Activated naive CD8-positive, alpha-beta T cell (primary cell): ENCODE results near the gene KLF16.
A peak's percentile ranks its signal among the peaks of the same experiment; 100 is the strongest.

Experiments used
- H3K27ac Mint-ChIP-seq: one replicate; pipeline ENCODE4 v1.8.0; 2021; ENCODE audit warnings: mixed read lengths
- H3K27me3 Mint-ChIP-seq: one replicate; pipeline ENCODE4 v1.8.0; 2021; ENCODE audit warnings: mixed read lengths
- H3K36me3 Mint-ChIP-seq: one replicate; pipeline ENCODE4 v1.8.0; 2021; ENCODE audit warnings: mixed read lengths
- H3K4me1 Mint-ChIP-seq: one replicate; pipeline ENCODE4 v1.8.0; 2021; ENCODE audit warnings: low read depth, mixed read lengths
- H3K4me3 Mint-ChIP-seq: one replicate; pipeline ENCODE4 v1.8.0; 2021; ENCODE audit warnings: mild to moderate bottlenecking, mixed read lengths
- H3K9me3 Mint-ChIP-seq: one replicate; pipeline ENCODE4 v1.8.0; 2021; ENCODE audit warnings: low read depth, mixed read lengths

KLF16 gene

DNA sequence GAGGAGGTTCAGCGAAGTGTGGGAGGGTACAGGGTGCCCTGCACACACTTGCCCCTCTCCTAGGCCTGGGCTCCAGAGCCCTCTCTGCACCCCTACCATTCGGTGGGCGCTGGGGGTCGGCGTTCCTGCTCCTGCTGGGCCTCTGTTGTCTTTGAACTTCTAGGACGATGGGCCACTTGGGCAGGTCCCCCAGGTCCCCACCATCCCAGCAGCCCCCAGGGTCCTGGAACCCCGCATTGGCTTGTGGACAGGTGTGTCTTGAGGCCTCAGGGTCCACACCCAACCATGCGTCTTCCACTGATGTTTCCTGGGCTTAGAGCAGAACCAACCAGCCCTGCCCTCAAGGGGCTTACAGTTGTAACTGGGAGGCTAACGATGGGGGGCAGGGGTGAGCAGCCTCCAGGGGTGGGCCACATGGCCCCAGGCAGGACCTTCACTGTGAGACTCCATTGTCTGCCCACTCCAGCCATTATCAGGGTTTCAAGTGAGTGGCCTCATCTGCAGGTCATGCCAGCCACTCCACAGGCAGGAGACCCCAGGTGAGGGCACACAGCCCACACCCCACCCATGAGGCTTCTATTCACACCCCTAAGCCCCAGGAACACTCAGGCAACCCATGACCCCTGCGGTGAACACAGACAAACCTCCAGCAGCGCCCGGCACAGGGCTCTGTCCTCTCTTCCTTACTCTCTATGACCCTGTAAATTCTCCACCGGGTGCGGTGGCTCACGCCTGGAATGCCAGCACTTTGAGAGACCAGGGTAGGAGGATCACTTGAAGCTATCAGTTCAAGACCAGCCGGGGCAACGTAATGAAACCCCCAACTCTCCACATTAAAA, 2.0 kb upstream of the KLF16 start:
- peaks cover 18% of the 10 kb centered on the region for H3K4me1 Mint-ChIP-seq
- no peaks in the 10 kb centered on the region for H3K27me3 Mint-ChIP-seq
- H3K4me3 Mint-ChIP-seq, result peak overlapping the region; percentile 77
- peak overlapping the region; percentile 54 for H3K27ac Mint-ChIP-seq
- no peaks in the 10 kb centered on the region for H3K36me3 Mint-ChIP-seq
- H3K9me3 Mint-ChIP-seq, result no peaks in the 10 kb centered on the region

DNA sequence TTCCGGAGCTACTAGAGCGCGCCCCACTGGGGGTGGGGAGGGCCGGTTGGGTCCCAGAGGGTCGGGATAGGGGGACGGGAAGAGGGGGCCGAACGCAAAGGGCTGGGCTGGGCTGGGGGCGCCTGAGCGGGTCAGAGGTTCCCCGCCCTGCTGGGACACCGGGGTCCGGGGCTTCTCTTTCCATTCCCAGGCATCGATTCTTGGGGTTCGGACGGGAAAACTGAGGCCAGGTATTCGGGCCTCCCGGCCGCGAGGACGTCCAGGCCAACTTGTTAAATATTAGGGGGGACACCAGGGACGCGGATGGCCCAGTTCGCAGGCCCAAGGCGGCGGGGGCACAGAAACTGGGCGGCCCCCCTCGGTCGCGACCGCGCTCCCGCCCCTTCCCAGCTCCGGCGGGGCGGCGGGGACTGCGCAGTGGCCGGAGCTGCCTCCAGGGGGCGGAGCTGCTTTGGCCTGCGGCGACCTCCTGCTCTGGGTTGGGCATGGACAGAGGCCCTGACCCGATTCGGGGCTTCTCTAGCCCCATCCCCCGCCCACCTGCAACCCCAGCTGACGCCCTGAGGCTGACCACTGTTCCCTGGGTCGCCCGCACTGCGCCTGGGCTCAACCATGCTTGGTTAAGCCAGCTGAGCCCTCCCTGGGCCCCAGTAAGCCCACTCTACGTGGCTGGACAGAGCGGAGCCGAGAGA, 1.2 kb upstream of the KLF16 start:
- H3K9me3 Mint-ChIP-seq, result no peaks in the 10 kb centered on the region
- H3K4me1 Mint-ChIP-seq, result peaks cover 16% of the 10 kb centered on the region
- H3K27ac Mint-ChIP-seq, result peak overlapping the region; percentile 85
- peak overlapping the region; percentile 78 for H3K4me3 Mint-ChIP-seq
- no peaks in the 10 kb centered on the region for H3K36me3 Mint-ChIP-seq
- H3K27me3 Mint-ChIP-seq, result no peaks in the 10 kb centered on the region

DNA sequence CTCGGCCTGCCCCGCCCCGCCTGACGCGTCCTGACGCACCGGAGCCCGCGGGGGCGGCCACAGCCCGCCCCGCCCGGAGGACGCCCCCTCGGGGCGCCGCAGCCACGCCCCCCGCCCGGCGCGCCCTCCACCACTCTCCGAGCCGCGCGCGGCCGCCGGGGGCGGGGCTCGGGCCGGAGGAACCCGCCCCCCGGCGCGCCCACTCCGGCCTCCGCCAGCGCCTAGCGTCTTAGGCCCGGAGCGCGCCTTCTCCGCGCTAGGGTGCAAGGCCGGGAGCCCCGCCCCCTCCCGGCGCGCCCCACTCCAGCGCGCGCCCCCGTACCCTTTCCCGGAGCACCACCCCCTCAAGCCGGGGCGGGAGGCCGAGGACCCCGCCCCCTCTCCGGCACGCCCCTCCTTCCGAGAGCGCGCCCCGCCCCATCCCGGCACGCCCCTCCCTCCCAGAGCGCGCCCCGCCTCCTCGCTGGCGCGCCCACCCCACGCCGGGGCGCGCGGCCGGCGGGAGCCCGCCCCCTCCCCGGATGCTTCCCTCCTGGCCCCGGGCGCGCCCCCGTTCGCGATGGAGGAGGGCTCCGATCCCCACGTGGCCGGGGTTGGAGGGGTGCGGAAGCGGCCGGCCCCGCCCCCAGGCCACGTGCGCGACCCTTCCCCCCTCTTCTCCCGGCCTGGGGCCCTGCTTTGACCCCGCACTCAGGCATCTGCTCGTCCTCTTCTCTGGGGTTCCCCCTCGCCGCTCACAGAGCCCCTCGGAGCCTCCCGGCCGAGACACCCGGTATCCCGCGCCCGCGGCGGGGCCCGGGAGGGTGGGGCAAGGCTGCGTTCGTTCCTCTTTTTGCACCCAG, 480 bp upstream of the KLF16 start:
- Mint-ChIP-seq H3K36me3 (no peaks in the 10 kb centered on the region), H3K4me1 (peaks cover 21% of the 10 kb centered on the region), H3K27ac (peak overlapping the region; percentile 85), H3K27me3 (no peaks in the 10 kb centered on the region), H3K9me3 (no peaks in the 10 kb centered on the region), H3K4me3 (peak overlapping the region; percentile 78)

DNA sequence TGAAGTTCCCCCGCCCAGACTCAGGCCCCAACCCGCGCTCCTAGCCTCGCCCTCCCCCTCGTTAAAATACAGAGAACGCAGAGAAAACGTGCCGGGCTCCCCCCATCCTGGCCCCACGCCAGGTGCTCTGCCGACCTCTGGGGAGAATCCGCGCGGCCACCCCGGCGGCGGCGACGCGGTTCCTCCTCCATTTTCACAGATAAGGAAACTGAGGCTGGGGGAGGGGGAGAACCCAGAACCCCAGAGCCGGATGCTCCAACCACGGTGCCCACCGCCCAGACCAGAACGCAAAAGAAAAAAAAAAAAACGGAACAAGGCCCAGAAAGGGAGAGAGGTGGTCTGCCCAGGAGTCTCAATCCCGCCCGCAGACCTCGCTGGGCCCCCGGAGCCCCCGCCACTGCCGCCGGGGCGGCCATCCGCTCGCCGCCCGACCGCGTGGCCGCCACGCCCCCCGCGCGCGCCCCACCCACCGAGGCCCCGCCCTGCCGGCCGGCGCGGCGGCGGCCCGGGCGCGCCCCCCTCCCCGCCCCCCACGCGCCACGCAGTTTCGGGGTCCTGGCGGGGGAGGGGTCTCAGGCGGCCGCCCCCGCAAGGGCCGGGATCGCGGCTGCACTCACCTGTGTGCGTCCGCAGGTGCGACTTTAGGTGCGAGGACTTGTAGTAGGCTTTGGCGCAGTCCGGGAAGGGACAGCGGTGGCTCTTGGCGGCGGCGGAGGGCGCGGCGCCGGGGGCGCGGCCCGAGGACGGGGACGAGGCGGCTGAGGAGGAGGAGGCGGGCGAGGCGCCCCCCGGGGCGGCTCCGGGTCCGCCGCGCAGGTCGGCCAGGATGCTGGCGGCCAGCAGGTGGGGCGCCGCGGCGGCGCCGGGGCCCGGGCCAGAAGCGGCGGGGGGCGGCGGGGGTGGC, 703 bp downstream of the KLF16 start:
- Mint-ChIP-seq H3K4me1 (peaks cover 27% of the 10 kb centered on the region), H3K36me3 (no peaks in the 10 kb centered on the region), H3K9me3 (no peaks in the 10 kb centered on the region), H3K27me3 (no peaks in the 10 kb centered on the region), H3K4me3 (peak overlapping the region; percentile 94), H3K27ac (peak overlapping the region; percentile 94)

DNA sequence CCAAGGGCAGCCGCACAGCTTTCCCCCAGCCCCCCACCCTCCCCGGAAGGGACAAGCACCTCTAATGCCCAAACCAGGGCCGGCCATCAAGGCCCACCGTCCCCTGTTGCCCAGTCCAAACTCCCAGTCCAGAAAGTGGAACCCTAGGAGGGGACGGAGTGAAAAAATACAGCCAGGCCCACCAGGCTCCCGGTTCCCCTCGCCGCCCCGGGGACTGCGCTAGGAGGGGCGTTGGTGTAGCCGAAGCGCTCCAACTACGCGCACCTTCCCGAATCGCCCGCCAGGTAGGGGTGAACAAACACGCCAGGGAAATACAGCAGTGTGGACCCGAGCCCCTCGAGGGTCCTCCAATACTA, 1.3 kb downstream of the KLF16 start:
- H3K27ac Mint-ChIP-seq, result peak overlapping the region; percentile 94
- no peaks in the 10 kb centered on the region for H3K36me3 Mint-ChIP-seq
- peaks cover 29% of the 10 kb centered on the region for H3K4me1 Mint-ChIP-seq
- H3K4me3 Mint-ChIP-seq, result peak overlapping the region; percentile 94
- no peaks in the 10 kb centered on the region for H3K27me3 Mint-ChIP-seq
- no peaks in the 10 kb centered on the region for H3K9me3 Mint-ChIP-seq

DNA sequence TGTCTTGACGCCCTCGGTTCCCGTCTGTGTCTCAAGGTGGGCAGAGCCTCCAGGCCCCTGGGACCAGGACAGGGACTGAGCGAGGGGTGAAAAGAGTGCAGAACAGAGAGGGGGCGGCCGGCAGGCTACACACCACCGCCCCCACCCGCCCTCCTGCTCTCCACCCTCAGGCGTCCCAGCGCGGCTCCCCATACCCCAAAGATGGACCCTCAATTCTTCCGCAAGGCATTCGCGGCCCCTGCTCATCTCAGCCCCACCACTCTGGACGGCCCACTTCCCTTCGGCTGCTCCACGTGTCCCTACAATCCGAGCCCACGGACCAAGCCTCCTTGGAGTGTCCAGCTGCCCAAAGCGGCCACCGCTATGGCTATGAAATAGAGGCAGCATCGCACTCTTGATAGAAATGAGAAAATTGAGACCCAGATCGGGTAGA, 1.8 kb downstream of the KLF16 start:
- no peaks in the 10 kb centered on the region for H3K27me3 Mint-ChIP-seq
- peak overlapping the region; percentile 94 for H3K4me3 Mint-ChIP-seq
- no peaks in the 10 kb centered on the region for H3K9me3 Mint-ChIP-seq
- peak overlapping the region; percentile 59 for H3K27ac Mint-ChIP-seq
- no peaks in the 10 kb centered on the region for H3K36me3 Mint-ChIP-seq
- H3K4me1 Mint-ChIP-seq, result peaks cover 29% of the 10 kb centered on the region

DNA sequence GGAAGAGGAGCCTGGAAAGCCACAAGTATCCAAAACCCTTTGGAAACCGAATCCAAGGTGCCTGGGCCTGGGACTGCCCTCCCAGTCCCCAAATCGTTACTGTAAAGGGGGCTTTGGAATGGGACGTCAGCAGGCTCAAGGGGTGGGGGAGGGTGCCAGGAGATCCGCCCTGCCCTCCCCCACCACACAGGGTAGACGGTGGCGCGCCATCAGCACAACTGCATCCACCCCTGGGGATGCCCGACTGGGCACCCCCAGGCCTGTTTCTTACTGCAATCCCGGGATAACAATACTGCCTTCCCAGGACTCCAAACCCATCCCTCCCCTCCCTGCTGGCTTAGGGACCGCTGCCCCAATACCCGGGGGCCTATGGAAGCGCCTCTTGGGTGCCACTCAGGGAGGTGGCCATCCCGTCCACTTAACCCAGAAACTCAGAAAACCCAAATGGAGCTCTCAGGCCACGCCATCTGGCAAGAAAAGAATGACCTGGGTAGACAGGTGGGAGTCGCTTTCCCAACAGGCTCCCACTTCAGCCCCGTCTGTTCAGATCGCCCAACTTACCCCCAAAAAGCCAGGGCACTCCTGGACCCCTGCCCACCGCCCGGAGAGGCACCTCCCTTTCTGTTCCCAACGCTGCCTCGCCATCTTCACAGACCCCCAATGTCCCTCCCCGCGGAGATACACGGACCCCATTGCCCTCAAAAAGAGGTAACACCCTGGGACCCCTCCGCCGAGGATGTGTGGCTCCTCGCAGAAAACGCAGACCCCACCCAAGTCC, 2.4 kb downstream of the KLF16 start:
- no peaks in the 10 kb centered on the region for H3K27me3 Mint-ChIP-seq
- H3K27ac Mint-ChIP-seq, result peak overlapping the region; percentile 54
- no peaks in the 10 kb centered on the region for H3K9me3 Mint-ChIP-seq
- peaks cover 31% of the 10 kb centered on the region for H3K4me1 Mint-ChIP-seq
- H3K36me3 Mint-ChIP-seq, result no peaks in the 10 kb centered on the region
- H3K4me3 Mint-ChIP-seq, result peak overlapping the region; percentile 94

DNA sequence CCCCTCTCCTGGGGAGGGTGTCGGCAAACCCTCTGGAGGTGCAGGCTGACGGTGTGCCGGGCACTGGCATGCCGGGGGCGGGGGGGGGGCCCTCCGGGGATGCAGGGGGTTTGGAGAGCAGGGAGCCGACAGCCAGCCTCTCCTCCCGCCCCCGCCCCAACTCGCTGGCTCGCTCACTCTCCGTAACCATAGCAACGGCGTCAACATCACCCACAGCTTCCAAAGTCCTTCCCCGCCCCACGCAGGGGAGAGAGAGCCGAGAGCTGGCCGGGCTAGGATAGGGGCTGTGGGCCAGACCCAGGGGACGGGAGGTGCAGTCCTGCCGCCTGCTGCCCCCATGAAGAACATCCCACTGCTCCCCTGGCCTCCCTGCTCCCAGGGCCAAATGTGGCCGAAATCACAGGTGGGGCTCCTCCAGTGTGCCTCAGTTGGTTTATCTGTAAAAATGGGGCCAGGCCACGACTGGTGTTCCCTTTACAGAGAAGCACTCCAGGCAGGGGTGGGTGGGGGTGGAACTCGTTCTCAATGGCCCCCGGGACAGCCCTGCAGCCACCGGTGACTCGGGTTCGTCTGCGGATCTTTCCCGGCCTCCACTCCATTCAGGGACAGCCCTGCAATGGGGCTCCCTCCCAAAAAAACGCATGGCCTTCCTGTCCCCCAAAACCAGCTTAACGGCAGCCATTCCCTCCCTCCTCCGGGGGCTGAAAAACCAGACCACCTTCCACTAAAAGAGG, 3.2 kb downstream of the KLF16 start:
- H3K4me1 Mint-ChIP-seq, result peaks cover 35% of the 10 kb centered on the region
- H3K27me3 Mint-ChIP-seq, result no peaks in the 10 kb centered on the region

DNA sequence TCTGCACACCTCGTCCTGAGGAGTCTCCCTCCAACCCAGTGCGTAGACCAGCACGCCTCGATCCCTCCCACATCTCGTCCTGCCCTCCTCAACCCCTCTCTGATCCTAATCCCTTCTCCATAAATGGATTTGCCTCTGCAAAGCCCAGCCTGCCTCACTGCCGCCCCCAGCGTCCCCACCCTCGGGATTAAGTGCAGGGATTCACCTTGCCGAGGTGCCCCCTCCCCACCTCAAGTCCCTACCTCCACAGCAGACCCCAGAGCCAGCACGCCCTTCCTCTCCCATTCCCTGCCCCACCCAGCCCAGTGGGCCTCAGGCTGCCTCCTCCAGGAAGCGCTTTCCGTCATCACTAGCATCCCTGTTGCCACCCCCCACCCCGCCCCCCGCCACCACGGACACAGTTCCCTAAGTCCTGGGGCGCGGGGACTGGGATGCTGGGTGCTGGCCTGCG, 4.0 kb downstream of the KLF16 start:
- peak overlapping the region; percentile 61 for H3K27ac Mint-ChIP-seq
- H3K4me3 Mint-ChIP-seq, result peak overlapping the region; percentile 59
- no peaks in the 10 kb centered on the region for H3K27me3 Mint-ChIP-seq
- H3K4me1 Mint-ChIP-seq, result peaks cover 39% of the 10 kb centered on the region
- H3K36me3 Mint-ChIP-seq, result no peaks in the 10 kb centered on the region
- H3K9me3 Mint-ChIP-seq, result no peaks in the 10 kb centered on the region

More for the DNA sequence above, 3.2 kb downstream of the KLF16 start:
- H3K27ac Mint-ChIP-seq, result no peak overlapping the region
- peak overlapping the region; percentile 94 for H3K4me3 Mint-ChIP-seq
- no peaks in the 10 kb centered on the region for H3K9me3 Mint-ChIP-seq
- H3K36me3 Mint-ChIP-seq, result no peaks in the 10 kb centered on the region

DNA sequence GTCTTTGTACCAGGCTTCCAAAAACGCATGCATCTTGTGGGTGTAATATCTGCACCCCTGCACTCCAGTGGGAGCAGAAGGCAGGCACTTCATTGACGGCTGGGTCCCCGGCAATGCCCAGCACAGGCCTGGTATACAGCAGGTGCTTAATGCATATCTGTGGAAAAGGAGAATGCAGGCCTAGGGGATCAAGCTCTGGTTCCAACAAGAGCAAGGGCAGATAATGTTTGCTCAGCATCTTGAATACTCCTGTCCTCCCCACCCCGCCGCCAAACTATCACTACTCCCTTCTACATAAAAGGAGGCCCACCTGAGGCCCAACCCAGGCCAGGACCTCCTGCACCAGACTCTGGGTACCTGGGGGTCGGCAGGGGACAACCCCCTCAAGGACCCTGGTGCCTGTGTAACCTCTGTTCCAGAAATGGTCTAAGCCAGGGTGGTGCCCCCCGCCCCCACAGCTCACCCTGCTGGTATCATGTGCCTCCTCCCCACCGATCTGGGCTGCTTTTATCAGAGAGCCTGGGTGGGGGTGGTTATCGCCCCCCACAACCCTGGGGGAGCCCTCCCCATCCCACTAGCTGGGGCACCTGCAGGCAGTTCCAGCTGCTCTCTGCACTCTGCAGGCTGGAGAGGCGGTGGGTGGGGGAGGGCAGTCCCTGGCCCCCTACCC, 4.8 kb downstream of the KLF16 start:
- peaks cover 40% of the 10 kb centered on the region for H3K4me1 Mint-ChIP-seq
- H3K4me3 Mint-ChIP-seq, result peak overlapping the region; percentile 63
- H3K27ac Mint-ChIP-seq, result no peak overlapping the region
- no peaks in the 10 kb centered on the region for H3K27me3 Mint-ChIP-seq
- H3K9me3 Mint-ChIP-seq, result no peaks in the 10 kb centered on the region
- no peaks in the 10 kb centered on the region for H3K36me3 Mint-ChIP-seq

DNA sequence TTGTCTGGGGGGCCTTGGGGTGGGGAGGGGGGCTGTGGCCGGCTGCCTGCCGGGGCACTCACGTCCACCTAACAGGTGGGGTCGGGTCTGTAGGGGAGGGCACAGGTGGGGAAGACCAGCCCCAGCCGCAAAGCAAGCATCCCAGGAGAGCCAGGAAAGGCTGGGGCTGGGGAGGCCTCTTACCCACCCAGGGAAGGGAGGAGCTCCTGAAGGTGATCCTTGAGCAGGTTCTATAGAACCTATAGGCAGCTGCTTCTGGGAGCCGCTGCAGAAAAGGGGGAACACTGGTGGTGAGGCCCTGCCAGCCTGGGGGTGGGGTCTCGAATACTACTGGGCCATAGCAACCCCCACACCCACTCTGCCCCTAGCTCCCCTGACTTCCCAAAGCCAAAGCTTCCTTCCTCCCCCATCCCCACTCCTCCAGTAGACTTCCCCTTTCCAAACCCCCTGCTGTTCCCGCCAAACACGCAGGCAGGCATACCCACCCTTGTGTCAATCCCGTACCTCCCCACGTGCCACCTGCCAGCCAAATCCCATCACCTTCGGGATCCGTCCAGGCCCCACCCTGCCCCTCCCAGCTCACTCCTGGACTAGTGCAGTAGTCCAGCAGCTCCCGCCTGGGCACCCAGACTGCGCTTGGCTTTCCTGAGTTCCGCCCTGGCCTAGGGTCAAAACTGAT, 5.6 kb downstream of the KLF16 start:
- Mint-ChIP-seq H3K4me1 (peaks cover 45% of the 10 kb centered on the region), H3K4me3 (peak overlapping the region; percentile 76), H3K27ac (peak overlapping the region; percentile 64)

More for the DNA sequence above, 5.6 kb downstream of the KLF16 start:
- no peaks in the 10 kb centered on the region for H3K36me3 Mint-ChIP-seq
- no peaks in the 10 kb centered on the region for H3K9me3 Mint-ChIP-seq
- H3K27me3 Mint-ChIP-seq, result no peaks in the 10 kb centered on the region
